Fibroblast of lung (primary cell): ENCODE data around the gene KCNK18. TPM values are rescaled to one million over a fixed set of nuclear protein-coding genes. Genes with fewer than 3 reads are reported as not detected.

ENCODE experiments used
- DNase-seq, 2 donors: peaks; one replicate each; pipeline versions ENCODE4 v3.0.0 to v3.0.0-alpha.2; 2010; ENCODE audit warnings: low read depth in 2 of 2
- H2AFZ ChIP-seq: 2 replicates; pipeline ENCODE4 v1.5.1; 2012; ENCODE audit warnings: low read length, control low read depth, inconsistent platforms
- H3K27ac ChIP-seq: 2 replicates; pipeline ENCODE4 v1.5.1; 2011; ENCODE audit warnings: low read length, control low read depth; ENCODE audit not compliant: insufficient read depth
- H3K27me3 ChIP-seq: 2 replicates; pipeline ENCODE4 v1.5.1; 2011; ENCODE audit warnings: mild to moderate bottlenecking, low read length; ENCODE audit not compliant: control insufficient read depth, insufficient read depth
- H3K36me3 ChIP-seq: 2 replicates; pipeline ENCODE4 v1.5.1; 2011; ENCODE audit warnings: low read length; ENCODE audit not compliant: control insufficient read depth, insufficient read depth
- H3K4me1 ChIP-seq: 2 replicates; pipeline ENCODE4 v1.5.1; 2011; ENCODE audit warnings: low read length; ENCODE audit not compliant: control insufficient read depth, insufficient read depth; ENCODE audit errors: extremely low read depth
- H3K4me2 ChIP-seq: 2 replicates; pipeline ENCODE4 v1.5.1; 2011; ENCODE audit warnings: low read length, control low read depth; ENCODE audit not compliant: insufficient read depth; ENCODE audit errors: extremely low read depth
- H3K4me3 ChIP-seq, 4 experiments: fragments of 200-600 bp in 1 of 4; sonication (generic) in 1 of 4; replicated peaks in 1 of 4; 2 replicates each; pipeline ENCODE4 v1.5.1; 2011 to 2016; ENCODE audit warnings: low read length in 4 of 4, low read depth in 3 of 4, mild to moderate bottlenecking in 3 of 4, control low read depth in 2 of 4, inconsistent platforms in 1 of 4, mixed read lengths in 1 of 4; ENCODE audit not compliant: insufficient read depth in 1 of 4; ENCODE audit errors: control extremely low read depth in 1 of 4
- H3K79me2 ChIP-seq: 2 replicates; pipeline ENCODE4 v1.5.1; 2012; ENCODE audit warnings: mild to moderate bottlenecking, low read length, inconsistent platforms; ENCODE audit not compliant: control insufficient read depth, insufficient read depth
- H3K9ac ChIP-seq: 2 replicates; pipeline ENCODE4 v1.5.1; 2011; ENCODE audit warnings: mild to moderate bottlenecking, low read length, control low read depth; ENCODE audit not compliant: insufficient read depth
- H3K9me3 ChIP-seq: 2 replicates; pipeline ENCODE4 v1.5.1; 2012; ENCODE audit warnings: low read depth, low read length; ENCODE audit not compliant: control insufficient read depth, insufficient read depth
- H4K20me1 ChIP-seq: 2 replicates; pipeline ENCODE4 v1.5.1; 2011; ENCODE audit warnings: low read length; ENCODE audit not compliant: control insufficient read depth, insufficient read depth; ENCODE audit errors: extremely low read depth
- CTCF ChIP-seq, 2 donors: IDR thresholded peaks in 1 of 2; conservative IDR thresholded peaks in 1 of 2; 1 replicate in 1 of 2; 2 replicates in 1 of 2; pipeline ENCODE4 v1.5.1; 2011 to 2012; ENCODE audit warnings: low read length in 2 of 2, control low read depth in 1 of 2, inconsistent platforms in 1 of 2, low read depth in 1 of 2, mild to moderate bottlenecking in 1 of 2
- EZH2 ChIP-seq: IDR thresholded peaks from 2 replicates; pipeline ENCODE4 v1.5.1; 2012; ENCODE audit warnings: low read length, control low read depth, mild to moderate bottlenecking; ENCODE audit errors: missing control alignments
- polyA plus RNA-seq, 2 donors: library from polyadenylated mRNA; depleted of rRNA in 1 of 2; stranded (reverse) in 1 of 2; unstranded in 1 of 2; fragments of >200 nt; gene quantifications; 2 replicates each; pipeline ENCODE4 v1.2.1, GENCODE V29; 2011 to 2012; ENCODE audit warnings: missing spikeins in 1 of 2
- total RNA-seq: library from RNA; depleted of rRNA; stranded (reverse); fragments of >200 nt; gene quantifications from 2 replicates; pipeline ENCODE4 v1.2.1, GENCODE V29; 2014

The KCNK18 gene
- total and polyA plus RNA-seq, 2 donors (not counting 1 experiment from before 2014, with no cell fraction given): not detected

- no peak for DNase-seq
- Histone ChIP-seq H3K27me3 (peaks cover 56% of the 10 kb centered on the region), H4K20me1 (no peaks in the 10 kb centered on the region), H3K9ac (no peak overlapping the region), H3K4me1 (no peaks in the 10 kb centered on the region), H3K27ac (no peak overlapping the region), H3K4me3 (peak overlapping the region in 2 of 4 experiments; percentile 30 to 46), H3K79me2 (no peaks in the 10 kb centered on the region), H3K9me3 (no peaks in the 10 kb centered on the region), H3K4me2 (peak overlapping the region; percentile 17), H2AFZ (no peak overlapping the region), H3K36me3 (no peaks in the 10 kb centered on the region)
- TF ChIP-seq EZH2 (peak; percentile 87), CTCF (conservative IDR thresholded peaks at IDR 0.05 in 1 of 2, IDR thresholded peaks at IDR 0.05 in 1 of 2; ENCODE audit: low read depth in 1 of 2, low read length in 2 of 2) (no peak)
Measured at GRCh38 chr10:117164592-117165537, 32.4 kb upstream of the KCNK18 start.

- H3K9ac ChIP-seq: no peak overlapping the region
- no peaks in the 10 kb centered on the region for H4K20me1 ChIP-seq
- no peak overlapping the region for H3K4me3 ChIP-seq
- H3K9me3 ChIP-seq: no peaks in the 10 kb centered on the region
- H2AFZ ChIP-seq: no peak overlapping the region
- no peak overlapping the region for H3K27ac ChIP-seq
- no peaks in the 10 kb centered on the region for H3K79me2 ChIP-seq
- no peak overlapping the region for H3K4me2 ChIP-seq
- TF ChIP-seq EZH2 (peak; percentile 56), CTCF (conservative IDR thresholded peaks at IDR 0.05 in 1 of 2, IDR thresholded peaks at IDR 0.05 in 1 of 2; ENCODE audit: low read depth in 1 of 2, low read length in 2 of 2) (peak; percentile 51 to 61)
- peaks cover 57% of the 10 kb centered on the region for H3K27me3 ChIP-seq
- H3K36me3 ChIP-seq: no peaks in the 10 kb centered on the region
- no peaks in the 10 kb centered on the region for H3K4me1 ChIP-seq
- DNase-seq: peak; percentile 30 to 52
Measured at GRCh38 chr10:117165538-117166417, 31.5 kb upstream of the KCNK18 start.
